ENCODE results near the gene CSK. TPM values are rescaled to one million over a fixed set of nuclear protein-coding genes. Genes with fewer than 3 reads are reported as not detected.

CSK gene
- total and polyA plus RNA-seq, 12 donors = 19.7 to 48.6 (median 24.8) TPM

- 60 to 61% methylated on average over 6 of the region's 6 CpGs for WGBS, 2 donors
- Histone ChIP-seq H3K36me3 (peaks cover 3 to 51% (median 35%) of the 10 kb centered on the region in 9 donors), H3K27ac (no peak overlapping the region), H3K4me3 (no peak overlapping the region), H3K27me3 (no peaks in the 10 kb centered on the region), H3K9me3 (no peaks in the 10 kb centered on the region), H3K4me1 (peaks cover under 1 to 16% (median 5%) of the 10 kb centered on the region in 9 donors)
- intact Hi-C loops (cut with DNase I) = loop anchor here in 3 of 10 donors (5.0 kb wide), 2 partner anchors 33 to 38 kb away; no protein-coding TSS in a partner anchor
- ATAC-seq (no peak), DNase-seq (no peak)
- TF ChIP-seq CTCF (IDR thresholded peaks at IDR 0.05) = no peak
These were observed 23.1 kb downstream of the CSK start for GRCh38 chr15:74804935-74805334.

DNA sequence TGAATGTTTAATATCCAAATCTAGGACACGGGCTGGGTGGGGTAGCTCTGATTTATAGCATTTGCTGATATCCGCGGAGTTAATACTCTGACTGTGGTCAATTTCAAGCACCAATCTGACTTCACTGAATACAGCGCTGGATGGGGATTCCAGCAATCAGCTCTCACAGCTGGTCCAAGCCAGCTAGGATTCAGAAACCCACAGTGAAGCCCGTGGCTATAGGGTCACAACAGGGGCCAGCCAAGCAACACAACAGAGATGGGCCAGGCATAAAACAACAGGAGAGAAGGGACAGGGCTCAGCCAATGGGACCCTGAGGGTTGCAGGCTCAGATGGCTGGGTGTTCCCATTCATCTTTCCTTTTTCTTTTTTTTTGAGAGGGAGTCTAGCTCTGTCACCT, 25.4 kb downstream of the CSK start:
- DNase-seq = no peak
- 65 to 72% methylated on average over 5 of the region's 5 CpGs for WGBS, 2 donors
- ATAC-seq = no peak

DNA sequence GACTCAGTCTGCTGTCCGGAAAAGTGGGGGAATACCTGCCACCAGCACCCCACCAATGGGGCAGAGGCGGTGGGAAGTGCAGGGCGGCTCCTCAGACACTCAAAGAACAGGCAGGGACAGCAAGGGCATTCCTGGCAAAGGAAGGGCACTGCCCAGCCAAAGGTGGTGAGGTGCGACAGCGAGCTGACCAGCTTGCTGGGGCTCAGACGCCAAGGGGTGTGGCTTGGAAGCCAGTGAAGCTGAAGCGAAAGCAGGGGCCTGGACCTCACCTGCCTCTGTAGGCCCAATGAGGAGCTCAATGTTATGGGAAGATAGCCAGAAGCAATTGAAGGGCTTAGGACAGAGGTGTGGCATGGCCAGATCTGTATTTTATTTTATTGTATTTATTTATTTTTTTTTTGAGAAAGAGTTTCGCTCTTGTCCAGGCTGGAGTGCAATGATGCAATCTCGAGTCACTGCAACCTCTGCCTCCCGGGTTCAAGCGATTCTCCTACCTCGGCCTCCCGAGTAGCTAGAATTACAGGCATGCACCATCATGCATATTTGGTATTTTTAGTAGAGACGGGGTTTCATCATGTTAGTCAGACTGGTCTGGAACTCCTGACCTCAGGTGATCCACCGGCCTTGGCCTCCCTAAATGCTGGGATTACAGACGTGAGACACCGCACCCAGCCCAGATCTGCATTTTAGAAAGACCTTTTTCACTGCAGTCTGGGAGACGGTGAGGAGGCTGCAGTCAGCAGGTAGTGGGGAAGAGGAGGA, 26.4 kb downstream of the CSK start:
- DNase-seq = peak in 1 of 2 donors; percentile 62

More for the DNA sequence above, 25.4 kb downstream of the CSK start:
- H3K27me3 ChIP-seq = no peaks in the 10 kb centered on the region
- intact Hi-C loops (cut with DNase I) = loop anchor here in 2 of 10 donors (5.0 kb wide), 1 partner anchor 35 kb away; no protein-coding TSS in a partner anchor
- no peak for TF ChIP-seq CTCF (IDR thresholded peaks at IDR 0.05)
- no peaks in the 10 kb centered on the region for H3K9me3 ChIP-seq
- H3K4me3 ChIP-seq = no peak overlapping the region
- H3K4me1 ChIP-seq = peaks cover 0 to 8% (median 0%) of the 10 kb centered on the region in 9 donors
- peaks cover 0 to 28% (median 19%) of the 10 kb centered on the region in 9 donors for H3K36me3 ChIP-seq
- no peak overlapping the region for H3K27ac ChIP-seq

More for the DNA sequence above, 26.4 kb downstream of the CSK start:
- Histone ChIP-seq H3K9me3 (no peaks in the 10 kb centered on the region), H3K4me1 (peaks cover 0 to 8% (median 0%) of the 10 kb centered on the region in 9 donors), H3K27ac (no peak overlapping the region), H3K27me3 (no peaks in the 10 kb centered on the region), H3K36me3 (peaks cover 0 to 18% (median 10%) of the 10 kb centered on the region in 9 donors), H3K4me3 (no peak overlapping the region)
- ATAC-seq = peak in 7 of 8 donors; percentile 26 to 43 (median 36)
- WGBS, 2 donors = 72 to 77% methylated on average over 18 of the region's 18 CpGs
- intact Hi-C loops (cut with DNase I) = loop anchor here in 2 of 10 donors (5.0 kb wide), 1 partner anchor 36 kb away; no protein-coding TSS in a partner anchor
- TF ChIP-seq CTCF (IDR thresholded peaks at IDR 0.05) = no peak
